ENCODE results near the gene CZIB.
A peak's percentile ranks its signal among the peaks of the same experiment; 100 is the strongest.
"Not testable (repeated sequence)": the region's sequence is repeated elsewhere in the genome, so short reads cannot be mapped to it uniquely, and the experiment has no call there.

The CZIB gene

DNA sequence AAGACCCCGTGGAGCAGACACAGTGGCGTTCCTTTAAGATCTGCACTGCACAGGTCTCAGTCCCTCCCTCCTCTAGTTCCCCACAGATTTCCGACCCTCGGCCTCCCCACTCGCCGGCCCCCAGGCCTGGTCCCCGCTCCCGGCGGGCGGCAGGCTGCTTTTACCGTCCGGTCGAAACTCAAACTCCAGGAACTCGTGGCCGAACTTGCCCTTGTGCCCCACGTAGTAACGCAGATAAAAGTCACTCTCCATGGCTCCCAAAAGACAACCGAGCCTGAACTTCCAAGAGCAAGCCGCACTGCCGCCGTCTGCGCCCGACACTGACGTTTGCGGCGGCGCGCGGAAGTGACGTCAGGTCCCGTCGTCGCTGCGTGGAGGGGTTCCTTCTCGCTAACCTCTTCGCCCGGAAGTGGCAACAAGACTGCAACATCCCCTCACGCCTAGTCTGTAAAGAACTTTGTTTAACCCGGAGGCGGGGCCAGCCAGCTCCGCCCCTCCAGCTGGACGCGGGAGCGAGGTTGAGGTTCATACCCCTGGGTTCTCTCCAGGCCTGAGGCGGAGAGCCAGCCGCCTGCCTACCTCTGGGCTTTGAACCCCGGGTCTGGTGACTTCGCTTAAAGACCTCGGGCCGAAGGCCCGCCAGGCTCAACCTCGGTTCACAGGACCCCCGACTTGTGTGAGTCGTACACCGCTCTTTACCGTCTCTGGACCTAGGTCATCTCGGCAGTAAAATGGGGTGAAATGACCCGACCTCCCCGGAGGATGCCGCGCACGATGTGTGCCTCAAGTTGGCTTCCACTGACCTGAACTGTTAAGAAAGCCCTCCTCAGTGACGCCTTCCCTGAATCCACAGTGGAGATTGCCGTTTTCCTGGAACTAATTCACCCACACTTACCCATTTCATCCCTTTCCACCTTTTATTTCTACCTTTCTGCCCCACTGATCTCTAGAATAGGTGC is 18.0 kb upstream of the CZIB start, which contains the start of gene MAGOH:
Gene MAGOH (minus strand): TSS at position 322 of the 959 bp plus-strand sequence. CDS start 70 bp downstream, at position 252.
- DNase-seq (ENCODE audit: low read depth), result peak; percentile 97

DNA sequence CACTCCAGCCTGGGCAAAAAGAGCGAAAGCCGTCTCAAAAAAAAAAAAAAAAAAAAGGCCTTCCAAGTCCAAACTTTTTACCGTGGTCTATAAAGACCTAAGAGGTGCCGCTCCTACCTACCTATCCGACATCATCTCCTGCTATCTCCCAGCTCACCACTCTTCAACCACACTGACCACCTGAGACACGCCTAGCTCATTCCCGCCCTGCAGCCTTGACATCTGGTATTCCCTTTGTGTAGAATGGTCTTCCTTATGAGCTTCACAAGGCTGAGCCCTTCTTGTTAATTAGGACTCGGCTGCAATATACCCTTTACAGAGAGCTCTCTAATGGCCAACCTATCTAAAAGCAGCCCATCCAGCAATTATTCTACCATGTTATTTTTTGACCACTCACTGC is 17.2 kb upstream of the CZIB start:
- no peak for DNase-seq (ENCODE audit: low read depth)

DNA sequence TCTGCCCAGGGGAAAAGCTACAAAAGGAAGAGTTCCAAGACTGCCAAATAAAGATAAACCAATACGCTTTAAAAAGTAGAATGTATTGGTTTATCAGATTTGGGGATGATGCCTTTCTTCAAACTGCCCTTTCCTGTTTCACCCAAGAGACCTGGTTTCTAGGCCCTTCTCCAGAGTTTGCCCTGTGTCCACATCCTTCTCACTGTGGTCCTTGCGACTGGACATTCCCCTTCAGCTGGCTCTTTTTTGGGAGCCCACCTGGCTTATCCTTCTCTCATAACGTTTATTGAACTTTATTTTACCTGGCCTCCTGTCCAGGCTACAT is 490 bp upstream of the CZIB start:
- DNase-seq (ENCODE audit: low read depth), result no peak

GRCh38 chr1:53219711-53220110 is 723 bp downstream of the CZIB start:
- DNase-seq (ENCODE audit: low read depth), result no peak

- no peak for DNase-seq (ENCODE audit: low read depth)
Measured at GRCh38 chr1:53218201-53218600, 2.2 kb downstream of the CZIB start.

DNA sequence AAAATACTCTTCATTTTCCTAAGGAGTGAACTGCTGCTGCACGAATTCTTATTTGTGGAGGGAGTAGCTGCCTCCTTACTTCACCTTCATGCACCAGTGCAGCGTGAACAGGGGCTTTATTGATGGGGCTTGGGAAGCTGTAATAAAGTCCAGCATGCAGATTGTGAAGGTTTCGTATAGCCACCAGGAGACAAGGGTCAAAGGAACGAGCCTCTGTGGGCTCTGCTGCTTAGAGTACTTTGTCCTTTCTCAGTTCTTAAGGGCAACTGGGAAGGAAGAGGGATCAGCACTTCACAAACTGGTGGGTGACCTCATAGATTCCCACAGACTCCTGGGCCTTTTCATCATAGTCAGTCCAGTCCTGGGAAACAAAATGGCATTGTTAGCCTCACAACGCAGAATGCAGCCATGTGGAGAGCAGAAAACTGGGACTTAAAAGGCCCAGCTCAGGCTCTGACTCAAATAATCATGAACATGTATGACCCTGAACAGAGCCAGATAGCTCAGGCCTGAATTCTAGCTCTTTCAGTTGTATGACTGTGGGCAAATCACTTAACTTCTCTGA is 6.0 kb downstream of the CZIB start:
- DNase-seq (ENCODE audit: low read depth), result no peak

DNA sequence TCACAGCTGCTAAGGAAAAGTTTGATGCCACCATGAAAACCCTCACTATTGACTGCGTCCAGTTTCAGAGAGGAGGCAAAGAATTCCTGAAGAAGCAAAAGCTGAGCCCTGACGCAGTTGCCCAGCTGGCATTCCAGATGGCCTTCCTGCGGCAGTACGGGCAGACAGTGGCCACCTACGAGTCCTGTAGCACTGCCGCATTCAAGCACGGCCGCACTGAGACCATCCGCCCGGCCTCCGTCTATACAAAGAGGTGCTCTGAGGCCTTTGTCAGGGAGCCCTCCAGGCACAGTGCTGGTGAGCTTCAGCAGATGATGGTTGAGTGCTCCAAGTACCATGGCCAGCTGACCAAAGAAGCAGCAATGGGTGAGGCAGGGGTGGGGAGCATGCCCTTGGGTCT is 9.5 kb downstream of the CZIB start:
- DNase-seq (ENCODE audit: low read depth), result no peak

DNA sequence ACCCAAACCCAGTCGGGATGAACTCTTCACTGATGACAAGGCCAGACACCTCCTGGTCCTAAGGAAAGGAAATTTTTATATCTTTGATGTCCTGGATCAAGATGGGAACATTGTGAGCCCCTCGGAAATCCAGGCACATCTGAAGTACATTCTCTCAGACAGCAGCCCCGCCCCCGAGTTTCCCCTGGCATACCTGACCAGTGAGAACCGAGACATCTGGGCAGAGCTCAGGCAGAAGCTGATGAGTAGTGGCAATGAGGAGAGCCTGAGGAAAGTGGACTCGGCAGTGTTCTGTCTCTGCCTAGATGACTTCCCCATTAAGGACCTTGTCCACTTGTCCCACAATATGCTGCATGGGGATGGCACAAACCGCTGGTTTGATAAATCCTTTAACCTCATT is 10.1 kb downstream of the CZIB start:
- no peak for DNase-seq (ENCODE audit: low read depth)

DNA sequence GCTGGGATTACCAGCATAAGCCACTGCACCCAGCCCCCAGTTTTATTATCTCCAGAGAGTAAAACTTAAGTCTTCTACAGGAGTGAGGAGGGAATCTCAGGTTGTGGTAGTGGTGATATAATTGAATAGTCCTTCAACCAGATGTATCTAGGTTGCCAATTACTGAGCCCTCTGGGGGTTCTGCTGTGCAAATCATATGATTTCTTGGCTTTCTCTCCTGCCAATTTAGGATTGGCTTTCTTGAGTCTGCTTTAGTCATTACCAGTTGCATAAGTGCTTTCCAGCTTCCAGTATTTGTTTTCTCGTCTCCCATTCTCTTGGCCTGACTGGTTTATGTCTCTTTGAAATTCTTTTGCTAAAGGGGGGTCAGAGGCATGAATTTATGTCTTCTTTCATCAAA is 12.7 kb downstream of the CZIB start:
- DNase-seq (ENCODE audit: low read depth), result no peak

- no peak for DNase-seq (ENCODE audit: low read depth)
Measured at GRCh38 chr1:53206735-53207379, 13.6 kb downstream of the CZIB start.

GRCh38 chr1:53206083-53206685 is 14.2 kb downstream of the CZIB start:
- not testable (repeated sequence) for DNase-seq (ENCODE audit: low read depth)

DNA sequence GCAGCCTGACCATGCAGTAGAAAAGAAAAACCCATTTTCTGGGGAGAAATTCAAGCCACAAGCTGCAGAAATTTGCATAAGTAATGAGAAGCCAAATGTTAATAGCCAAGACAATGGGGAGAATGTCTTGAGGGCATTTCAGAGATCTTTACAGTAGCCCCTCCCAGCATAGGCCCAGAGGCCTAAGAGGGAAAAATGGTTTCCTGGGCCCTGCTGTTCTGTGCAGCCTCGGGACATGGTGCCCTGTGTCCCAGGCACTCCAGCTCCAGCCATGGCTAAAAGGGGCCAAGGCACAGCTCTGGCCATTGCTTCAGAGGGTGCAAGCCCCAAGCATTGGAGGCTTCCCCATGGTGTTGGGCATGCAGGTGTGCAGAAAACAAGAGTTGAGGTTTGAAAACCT is 14.9 kb downstream of the CZIB start:
- not testable (repeated sequence) for DNase-seq (ENCODE audit: low read depth)

GRCh38 chr1:53203466-53203865 is 17.0 kb downstream of the CZIB start:
- no peak for DNase-seq (ENCODE audit: low read depth)

GRCh38 chr1:53198241-53198651 is 22.2 kb downstream of the CZIB start:
- DNase-seq (ENCODE audit: low read depth), result peak; percentile 61

DNA sequence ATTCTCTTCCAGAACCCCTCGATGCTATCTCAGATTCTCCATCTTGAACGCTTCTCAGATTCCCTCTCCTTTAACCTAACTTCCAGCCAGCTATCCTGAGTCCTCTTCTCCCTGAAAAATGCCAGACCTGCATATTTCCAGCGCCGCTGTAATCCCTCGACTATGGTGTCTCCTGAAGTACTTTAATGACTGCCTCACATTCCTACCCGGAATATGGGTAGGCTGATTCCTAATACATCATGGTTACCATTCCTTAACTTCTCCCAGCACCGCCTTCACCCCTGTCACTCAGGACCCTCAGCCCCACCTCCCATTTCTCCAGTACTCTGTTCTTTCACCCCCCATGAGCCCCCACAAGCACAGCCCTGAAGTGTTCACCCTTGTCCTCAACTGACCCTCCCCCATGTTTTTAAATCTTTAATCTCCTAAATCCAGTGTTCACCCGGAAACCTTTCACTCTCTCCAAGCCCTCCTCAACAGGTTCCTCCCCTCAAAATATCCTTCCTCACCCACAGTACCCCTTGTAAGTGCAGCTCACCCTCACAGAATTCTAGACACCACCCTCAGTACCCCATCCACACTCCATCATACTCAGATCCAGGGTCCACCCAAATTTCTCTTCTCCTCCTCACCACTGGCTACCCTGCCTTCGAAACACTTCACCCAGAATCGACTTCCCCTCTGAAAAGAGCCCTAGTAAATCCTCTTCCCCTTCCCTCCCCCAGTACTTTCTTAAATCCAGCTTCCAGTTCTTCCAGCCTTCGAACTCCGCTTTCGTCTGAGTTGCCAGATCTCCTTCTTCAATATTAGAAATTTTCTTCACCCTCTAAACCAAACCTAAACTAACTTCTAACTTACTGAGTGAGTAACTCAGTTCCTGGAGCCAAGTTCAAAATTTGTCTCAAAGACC is 22.9 kb downstream of the CZIB start:
- peak; percentile 62 for DNase-seq (ENCODE audit: low read depth)

DNA sequence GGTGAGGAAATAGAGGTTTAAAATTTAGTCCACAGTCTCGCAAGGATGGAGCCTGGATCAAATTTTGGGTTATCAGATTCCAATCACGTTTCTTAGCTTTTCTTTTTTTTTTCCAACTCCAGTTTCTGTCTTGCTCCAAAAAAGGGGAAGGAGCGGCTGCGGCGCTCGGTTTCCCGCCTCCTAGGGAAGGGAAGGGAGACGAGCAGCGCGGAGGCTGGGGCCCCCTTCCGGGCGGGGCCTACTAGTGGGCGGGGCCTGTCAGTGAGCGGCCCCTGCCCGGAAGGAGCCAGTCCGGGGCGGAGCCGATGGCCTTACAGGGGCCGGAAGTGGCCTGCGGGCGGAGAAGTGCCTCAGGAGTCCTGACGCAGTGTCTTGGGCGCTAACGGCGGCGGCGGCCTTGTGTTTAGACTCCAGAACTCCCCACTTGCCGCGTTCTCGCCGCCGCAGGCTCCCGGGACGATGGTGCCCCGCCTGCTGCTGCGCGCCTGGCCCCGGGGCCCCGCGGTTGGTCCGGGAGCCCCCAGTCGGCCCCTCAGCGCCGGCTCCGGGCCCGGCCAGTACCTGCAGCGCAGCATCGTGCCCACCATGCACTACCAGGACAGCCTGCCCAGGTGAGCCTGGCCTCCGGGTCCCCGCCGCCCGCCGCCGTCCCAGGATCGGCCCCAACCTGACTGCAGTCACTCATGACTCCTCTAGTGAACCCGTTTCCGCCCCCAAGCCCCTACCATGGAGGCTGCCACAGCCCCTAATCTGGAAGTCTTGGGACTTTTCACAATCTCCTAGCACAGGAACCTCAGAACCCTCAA is 23.7 kb downstream of the CZIB start, which contains the start of gene CPT2:
Gene CPT2 (plus strand): TSS at position 340 of the 806 bp plus-strand sequence. CDS start 120 bp downstream, at position 460.
- peak; percentile 96 for DNase-seq (ENCODE audit: low read depth)

GRCh38 chr1:53196017-53196484 is 24.4 kb downstream of the CZIB start:
- no peak for DNase-seq (ENCODE audit: low read depth)

GRCh38 chr1:53195246-53196016 is 25.0 kb downstream of the CZIB start:
- DNase-seq (ENCODE audit: low read depth), result peak; percentile 31

DNA sequence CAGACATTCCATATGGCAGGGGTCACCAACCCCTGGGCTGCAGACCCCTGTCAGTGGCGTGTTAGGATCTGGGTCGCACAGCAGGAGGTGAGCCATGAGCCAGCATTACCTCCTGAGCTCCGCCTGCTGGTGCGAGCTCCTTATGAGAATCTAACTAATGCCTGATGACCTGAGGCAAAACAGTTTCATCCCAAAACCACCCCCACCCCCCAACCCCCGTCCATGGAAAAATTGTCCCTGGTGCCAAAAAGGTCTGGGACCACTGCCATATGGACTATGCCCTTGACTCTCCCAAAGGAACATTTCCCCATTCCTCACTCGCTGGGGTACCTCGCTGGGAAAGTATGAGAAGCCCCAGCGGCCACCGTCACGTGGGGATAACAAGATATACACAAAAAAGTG is 30.2 kb downstream of the CZIB start:
- DNase-seq (ENCODE audit: low read depth), result no peak

DNA sequence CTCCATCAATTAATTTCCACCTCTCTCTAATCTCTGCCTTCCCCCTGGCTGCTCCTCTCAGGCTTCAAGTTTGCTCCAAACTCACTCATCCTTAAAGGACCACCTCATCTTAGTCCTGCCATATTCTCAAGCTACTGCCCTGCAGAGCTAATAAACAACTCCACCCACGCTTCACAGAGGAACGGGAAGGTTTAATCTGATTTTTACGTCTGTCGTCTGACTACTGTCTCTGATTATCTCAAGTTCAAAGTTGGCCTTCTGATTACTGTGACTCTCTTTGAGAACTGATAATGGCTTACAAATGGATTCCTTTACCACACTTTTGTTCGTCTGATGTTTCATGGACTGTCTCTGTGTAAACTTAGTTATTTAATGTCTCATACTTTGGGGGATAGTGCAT is 31.4 kb downstream of the CZIB start:
- DNase-seq (ENCODE audit: low read depth), result no peak

All from EH (cell line).